Fibroblast of skin of abdomen (primary cell): ENCODE measurements around the gene CFAP77.
A peak's percentile ranks its signal among the peaks of the same experiment; 100 is the strongest.

ENCODE experiments used
- DNase-seq: peaks from one replicate; pipeline ENCODE4 v3.0.0-alpha.2; 2013

The CFAP77 gene

GRCh38 chr9:132410642-132411041 lies 631 bp downstream of the CFAP77 start:
- no peak for DNase-seq

GRCh38 chr9:132411091-132411508 lies 1.1 kb downstream of the CFAP77 start:
- peak; percentile 9 for DNase-seq

GRCh38 chr9:132412089-132412488 lies 2.1 kb downstream of the CFAP77 start:
- DNase-seq, result peak; percentile 8

- DNase-seq, result no peak
Measured at GRCh38 chr9:132413926-132414325, 3.9 kb downstream of the CFAP77 start.

GRCh38 chr9:132414731-132415130 lies 4.7 kb downstream of the CFAP77 start:
- no peak for DNase-seq

- no peak for DNase-seq
Measured at GRCh38 chr9:132415181-132415580, 5.2 kb downstream of the CFAP77 start.

- no peak for DNase-seq
Measured at GRCh38 chr9:132418726-132419363, 8.8 kb downstream of the CFAP77 start.

GRCh38 chr9:132422574-132422973 lies 12.6 kb downstream of the CFAP77 start:
- no peak for DNase-seq

- DNase-seq, result no peak
Measured at GRCh38 chr9:132423503-132423902, 13.5 kb downstream of the CFAP77 start.

GRCh38 chr9:132424857-132425674 lies 15.1 kb downstream of the CFAP77 start:
- DNase-seq, result no peak

GRCh38 chr9:132425675-132426062 lies 15.7 kb downstream of the CFAP77 start:
- no peak for DNase-seq

- no peak for DNase-seq
Measured at GRCh38 chr9:132426639-132427414, 16.8 kb downstream of the CFAP77 start.

GRCh38 chr9:132430998-132431397 lies 21.0 kb downstream of the CFAP77 start:
- no peak for DNase-seq

GRCh38 chr9:132434881-132435280 lies 24.9 kb downstream of the CFAP77 start:
- DNase-seq, result no peak

GRCh38 chr9:132439153-132439552 lies 29.1 kb downstream of the CFAP77 start:
- no peak for DNase-seq

GRCh38 chr9:132440735-132441134 lies 30.7 kb downstream of the CFAP77 start:
- no peak for DNase-seq

GRCh38 chr9:132441404-132441803 lies 31.4 kb downstream of the CFAP77 start:
- no peak for DNase-seq

GRCh38 chr9:132443951-132444607 lies 34.1 kb downstream of the CFAP77 start:
- DNase-seq, result no peak

- no peak for DNase-seq
Measured at GRCh38 chr9:132446887-132447286, 36.9 kb downstream of the CFAP77 start.

GRCh38 chr9:132447346-132447745 lies 37.3 kb downstream of the CFAP77 start:
- DNase-seq, result no peak

- no peak for DNase-seq
Measured at GRCh38 chr9:132447902-132448301, 37.9 kb downstream of the CFAP77 start.

GRCh38 chr9:132451276-132451675 lies 41.3 kb downstream of the CFAP77 start:
- no peak for DNase-seq

GRCh38 chr9:132456241-132456640 lies 46.2 kb downstream of the CFAP77 start:
- no peak for DNase-seq
